ENCODE data around the gene ZNF749.

GRCh38 chr19:57473646-57474045 is 38.5 kb downstream of the ZNF749 start:
- TF ChIP-seq, protein P1, sequence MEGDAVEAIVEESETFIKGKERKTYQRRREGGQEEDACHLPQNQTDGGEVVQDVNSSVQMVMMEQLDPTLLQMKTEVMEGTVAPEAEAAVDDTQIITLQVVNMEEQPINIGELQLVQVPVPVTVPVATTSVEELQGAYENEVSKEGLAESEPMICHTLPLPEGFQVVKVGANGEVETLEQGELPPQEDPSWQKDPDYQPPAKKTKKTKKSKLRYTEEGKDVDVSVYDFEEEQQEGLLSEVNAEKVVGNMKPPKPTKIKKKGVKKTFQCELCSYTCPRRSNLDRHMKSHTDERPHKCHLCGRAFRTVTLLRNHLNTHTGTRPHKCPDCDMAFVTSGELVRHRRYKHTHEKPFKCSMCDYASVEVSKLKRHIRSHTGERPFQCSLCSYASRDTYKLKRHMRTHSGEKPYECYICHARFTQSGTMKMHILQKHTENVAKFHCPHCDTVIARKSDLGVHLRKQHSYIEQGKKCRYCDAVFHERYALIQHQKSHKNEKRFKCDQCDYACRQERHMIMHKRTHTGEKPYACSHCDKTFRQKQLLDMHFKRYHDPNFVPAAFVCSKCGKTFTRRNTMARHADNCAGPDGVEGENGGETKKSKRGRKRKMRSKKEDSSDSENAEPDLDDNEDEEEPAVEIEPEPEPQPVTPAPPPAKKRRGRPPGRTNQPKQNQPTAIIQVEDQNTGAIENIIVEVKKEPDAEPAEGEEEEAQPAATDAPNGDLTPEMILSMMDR (IDR thresholded peaks at IDR 0.05) = no peak
- TF ChIP-seq POLR2AphosphoS5 (IDR thresholded peaks at IDR 0.05) = no peak
- no peak for TF ChIP-seq POLR2A (IDR thresholded peaks at IDR 0.05)

All from upper lobe of left lung (tissue), 4 donors.